ENCODE measurements around the gene ZNF565. TPM values are rescaled to one million over a fixed set of nuclear protein-coding genes. Genes with fewer than 3 reads are reported as not detected.
"Not testable (repeated sequence)": the region's sequence is repeated elsewhere in the genome, so short reads cannot be mapped to it uniquely, and the experiment has no call there.

ZNF565 gene
- total RNA-seq, 1 experiment from 2014 or later = 3.6 TPM

DNA sequence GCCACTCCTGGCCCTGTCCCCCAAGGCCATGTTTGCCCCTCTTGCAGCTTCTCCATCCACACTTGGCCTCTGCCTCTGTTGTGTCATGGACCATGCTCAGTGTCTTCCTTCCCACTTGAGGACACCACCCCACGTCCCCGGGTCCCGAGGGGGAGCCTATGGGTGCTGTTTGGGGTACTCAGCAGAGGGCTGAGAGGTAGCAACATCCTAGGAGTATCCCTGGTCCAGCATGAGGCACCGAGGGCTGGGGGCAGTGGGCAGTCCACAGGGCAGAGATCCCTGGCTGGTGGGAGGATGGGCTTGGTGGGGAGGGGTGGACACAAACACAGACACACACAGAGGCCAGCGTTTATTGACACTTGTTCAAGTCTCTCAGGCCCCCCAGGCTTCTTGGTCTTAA lies 63.9 kb downstream of the ZNF565 start:
- DNase-seq (ENCODE audit: low read depth) = no peak

DNA sequence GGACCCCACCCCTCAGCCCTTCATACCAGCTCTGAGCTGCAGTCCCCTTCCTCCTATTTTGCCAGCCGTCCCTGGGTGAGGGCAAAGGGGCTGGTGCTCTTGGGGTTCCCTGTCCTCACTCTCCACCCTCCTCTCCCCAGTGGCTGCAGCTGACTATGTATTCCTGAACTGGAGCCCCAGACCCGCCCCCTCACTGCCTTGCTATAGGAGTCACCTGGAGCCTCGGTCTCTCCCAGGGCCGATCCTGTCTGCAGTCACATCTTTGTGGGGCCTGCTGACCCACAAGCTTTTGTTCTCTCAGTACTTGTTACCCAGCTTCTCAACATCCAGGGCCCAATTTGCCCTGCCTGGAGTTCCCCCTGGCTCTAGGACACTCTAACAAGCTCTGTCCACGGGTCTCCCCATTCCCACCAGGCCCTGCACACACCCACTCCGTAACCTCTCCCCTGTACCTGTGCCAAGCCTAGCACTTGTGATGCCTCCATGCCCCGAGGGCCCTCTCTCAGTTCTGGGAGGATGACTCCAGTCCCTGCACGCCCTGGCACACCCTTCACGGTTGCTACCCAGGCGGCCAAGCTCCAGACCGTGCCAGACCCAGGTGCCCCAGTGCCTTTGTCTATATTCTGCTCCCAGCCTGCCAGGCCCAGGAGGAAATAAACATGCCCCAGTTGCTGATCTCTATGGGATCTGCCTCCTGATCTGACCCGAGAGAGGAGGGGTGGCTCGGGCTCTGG lies 64.6 kb downstream of the ZNF565 start:
- DNase-seq (ENCODE audit: low read depth) = no peak

DNA sequence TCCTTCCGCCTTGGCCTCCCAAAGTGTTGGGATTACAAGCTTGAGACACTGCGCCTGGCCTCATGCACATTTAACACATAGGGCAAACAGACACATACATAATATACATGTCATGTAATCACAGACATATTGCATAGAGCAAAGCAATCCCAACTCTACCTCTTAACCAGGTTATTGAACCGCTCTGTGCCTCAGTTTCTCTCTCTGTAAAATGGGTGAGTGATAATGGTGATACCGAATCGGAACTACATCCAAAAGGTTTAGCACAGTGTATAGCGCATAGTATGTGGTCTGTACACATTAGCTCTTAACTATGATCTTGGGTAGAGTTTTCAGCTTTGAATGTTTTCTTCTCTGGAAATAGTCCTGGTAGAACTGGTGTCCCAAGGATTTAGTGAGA lies 69.8 kb downstream of the ZNF565 start:
- DNase-seq (ENCODE audit: low read depth) = no peak

GRCh38 chr19:36142496-36142895 lies 72.0 kb downstream of the ZNF565 start:
- DNase-seq (ENCODE audit: low read depth) = no peak

GRCh38 chr19:36142046-36142445 lies 72.4 kb downstream of the ZNF565 start:
- no peak for DNase-seq (ENCODE audit: low read depth)

DNA sequence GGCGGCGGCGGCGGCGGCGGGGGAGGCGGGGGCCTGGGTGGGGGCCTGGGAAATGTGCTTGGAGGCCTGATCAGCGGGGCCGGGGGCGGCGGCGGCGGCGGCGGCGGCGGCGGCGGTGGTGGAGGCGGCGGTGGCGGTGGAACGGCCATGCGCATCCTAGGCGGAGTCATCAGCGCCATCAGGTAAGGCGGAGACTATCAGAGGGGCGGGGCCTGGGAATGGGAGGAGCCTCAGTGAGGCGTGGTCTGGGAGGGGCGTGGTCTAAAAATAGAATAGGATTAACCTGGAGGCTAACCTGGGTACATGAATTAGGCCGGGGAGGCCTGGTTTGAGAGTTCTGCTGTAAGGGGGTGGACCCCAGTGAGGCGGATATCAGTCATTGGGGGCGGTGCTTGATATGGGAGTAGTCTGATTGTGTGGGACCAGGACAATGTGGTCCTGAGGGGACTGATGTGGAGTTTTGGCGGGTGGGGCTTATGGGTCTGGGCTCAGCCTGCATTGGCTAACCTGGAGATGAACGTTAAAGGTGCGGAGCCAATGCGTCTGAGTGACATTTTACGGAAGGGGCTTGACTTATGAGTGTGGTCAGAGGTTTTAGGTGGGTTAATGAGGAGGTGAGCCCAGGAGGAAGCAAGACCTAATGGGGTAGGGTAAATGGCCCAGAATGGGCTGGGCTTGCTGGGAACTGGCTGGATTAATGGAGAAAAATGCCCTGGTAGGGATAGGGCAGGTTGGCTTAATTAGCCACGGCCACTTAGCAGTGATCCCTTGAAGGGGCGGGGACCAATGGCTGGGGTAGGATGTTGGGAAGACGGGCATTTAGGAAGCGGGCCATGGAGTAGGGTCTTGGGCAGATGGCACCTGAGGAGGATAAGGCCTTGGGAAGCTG lies 73.2 kb downstream of the ZNF565 start:
- peak; percentile 79 for DNase-seq (ENCODE audit: low read depth)

DNA sequence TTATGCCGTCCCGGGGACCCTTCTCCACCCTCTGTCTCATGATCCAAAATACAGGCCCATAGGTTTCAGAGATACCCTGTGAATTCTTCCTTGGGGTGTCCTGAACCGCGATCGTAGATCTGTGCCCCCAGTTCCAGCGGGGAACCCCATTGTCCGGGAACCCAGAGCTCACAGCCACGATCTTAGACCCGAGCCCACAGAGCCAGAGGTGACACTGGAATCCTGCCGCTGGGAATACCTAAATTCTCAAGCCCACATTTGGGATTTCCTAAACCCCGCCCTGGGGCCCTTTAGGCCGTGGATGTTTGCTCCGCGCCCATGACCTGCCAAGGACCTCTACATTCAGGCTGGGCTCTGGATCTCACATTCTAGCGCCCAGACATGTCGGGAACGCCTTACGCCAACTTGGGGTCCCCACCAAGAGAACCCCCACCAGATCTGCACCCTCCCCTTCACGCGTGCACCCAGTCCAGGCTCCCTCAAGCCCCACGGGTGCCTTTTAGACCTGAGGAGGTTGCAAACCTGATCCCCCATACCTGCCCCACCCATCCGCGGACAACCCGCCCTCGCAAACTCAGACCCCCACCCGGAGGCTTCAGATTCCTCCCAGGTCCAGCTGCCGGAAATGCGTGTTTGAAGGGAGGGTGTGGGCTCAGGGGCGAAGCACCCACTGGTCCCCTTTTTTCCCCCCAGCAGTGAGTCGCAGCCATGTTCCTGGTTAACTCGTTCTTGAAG lies 74.0 kb downstream of the ZNF565 start:
- peak; percentile 66 for DNase-seq (ENCODE audit: low read depth)

- peak; percentile 95 for DNase-seq (ENCODE audit: low read depth)
These were observed 74.8 kb downstream of the ZNF565 start, which contains the start of gene CAPNS1 for GRCh38 chr19:36139473-36140303. TSS of gene CAPNS1 (plus strand) at chr19:36140066. CDS start at chr19:36141012, 946 bp downstream.

DNA sequence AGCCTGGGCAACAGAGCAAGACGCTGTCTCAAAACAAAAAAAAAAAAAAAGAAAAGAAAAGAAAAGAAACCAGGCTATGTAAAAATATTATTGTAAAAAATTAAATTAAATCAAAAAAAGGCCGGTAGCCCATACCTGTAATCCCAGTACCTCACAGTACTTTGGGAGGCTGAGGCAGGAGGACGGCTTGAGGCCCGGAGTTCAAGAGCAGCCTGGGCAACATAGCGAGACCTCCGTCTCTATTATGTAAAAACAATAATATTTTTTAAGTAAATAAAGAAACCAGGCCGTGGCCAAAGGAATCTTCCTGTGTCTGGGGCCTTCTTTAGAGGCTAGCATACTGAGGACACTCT lies 75.4 kb downstream of the ZNF565 start:
- no peak for DNase-seq (ENCODE audit: low read depth)

DNA sequence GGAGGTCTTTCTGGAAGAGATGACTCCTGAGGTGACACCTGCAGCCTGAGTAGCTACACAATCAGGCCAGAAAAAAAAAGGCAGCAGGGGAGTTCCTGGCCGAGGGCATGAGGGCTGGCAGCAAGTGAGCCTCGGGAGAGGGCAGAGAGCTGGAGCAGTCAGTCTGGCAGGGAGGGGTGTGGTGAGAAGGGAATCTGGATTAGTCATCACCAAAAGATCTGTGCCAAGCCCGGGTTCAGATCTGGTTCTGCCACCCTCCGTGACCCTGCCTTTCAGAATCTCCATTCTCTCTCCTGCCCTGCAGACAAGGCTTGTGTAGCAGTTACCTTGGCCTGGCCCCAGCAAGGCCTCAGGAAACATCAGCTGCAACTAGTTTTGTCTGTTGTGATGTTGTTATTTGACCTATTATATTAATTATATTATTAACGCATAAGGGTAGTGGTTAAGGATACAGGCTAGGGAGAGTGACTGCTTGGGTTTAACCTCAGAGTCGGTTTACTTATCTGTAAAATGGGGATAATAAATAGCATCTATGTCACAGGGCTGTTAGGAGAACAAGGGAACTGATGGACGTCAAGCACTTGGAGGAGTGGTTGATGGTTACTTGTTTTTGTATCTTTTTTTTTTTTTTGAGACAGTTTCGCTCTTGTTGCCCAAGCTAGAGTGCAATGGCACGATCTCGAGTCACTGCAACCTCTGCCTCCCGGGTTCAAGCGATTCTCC lies 77.3 kb downstream of the ZNF565 start:
- peak; percentile 97 for DNase-seq (ENCODE audit: low read depth)

GRCh38 chr19:36134867-36135266 lies 79.6 kb downstream of the ZNF565 start:
- not testable (repeated sequence) for DNase-seq (ENCODE audit: low read depth)

Other genes starting within 250 kb of the ZNF565 start
- gene SDHAF1, start 219.5 kb downstream of the ZNF565 start, total RNA-seq (2014; rRNA removed; shearing (Covaris generic)) = 32.0 and 40.1 TPM in 2 replicates
- not detected in 2 replicates for gene SYNE4, start 205.9 kb downstream of the ZNF565 start, total RNA-seq (2014; rRNA removed; shearing (Covaris generic))
- gene ALKBH6, start 200.5 kb downstream of the ZNF565 start, total RNA-seq (2014; rRNA removed; shearing (Covaris generic)) = 54.6 and 64.6 TPM in 2 replicates
- gene CLIP3, start 181.8 kb downstream of the ZNF565 start, total RNA-seq (2014; rRNA removed; shearing (Covaris generic)) = 1.3 and 6.7 TPM in 2 replicates
- 4.3 and 6.8 TPM in 2 replicates for gene THAP8, start 160.4 kb downstream of the ZNF565 start, total RNA-seq (2014; rRNA removed; shearing (Covaris generic))
- 10.8 and 19.4 TPM in 2 replicates for gene WDR62, start 159.8 kb downstream of the ZNF565 start, total RNA-seq (2014; rRNA removed; shearing (Covaris generic))
- 0.39 TPM in 1 of 2 replicates, not detected in the other for gene OVOL3, start 103.5 kb downstream of the ZNF565 start, total RNA-seq (2014; rRNA removed; shearing (Covaris generic))
- 90.4 and 115 TPM in 2 replicates for gene POLR2I, start 99.8 kb downstream of the ZNF565 start, total RNA-seq (2014; rRNA removed; shearing (Covaris generic))
- gene TBCB, start 99.2 kb downstream of the ZNF565 start, total RNA-seq (2014; rRNA removed; shearing (Covaris generic)) = 307 and 372 TPM in 2 replicates
- gene CAPNS1, start 74.6 kb downstream of the ZNF565 start, total RNA-seq (2014; rRNA removed; shearing (Covaris generic)) = 425 and 426 TPM in 2 replicates
- gene COX7A1, start 62.2 kb downstream of the ZNF565 start, total RNA-seq (2014; rRNA removed; shearing (Covaris generic)) = not detected in 2 replicates
- 72.9 and 95.5 TPM in 2 replicates for gene ZNF146, start 441 bp upstream of the ZNF565 start, total RNA-seq (2014; rRNA removed; shearing (Covaris generic))
- 1.5 and 2.1 TPM in 2 replicates for gene ZFP14, start 164.5 kb upstream of the ZNF565 start, total RNA-seq (2014; rRNA removed; shearing (Covaris generic))
- 8.9 and 10.1 TPM in 2 replicates for gene ZFP82, start 204.0 kb upstream of the ZNF565 start, total RNA-seq (2014; rRNA removed; shearing (Covaris generic))

Measured in M059J (cell line).